Esophagus squamous epithelium (tissue), 4 donors: ENCODE results near the gene DENND2A.

Experiments
- POLR2A ChIP-seq, 4 donors: fragments of 450-650 bp; IDR thresholded peaks; one replicate each; pipeline ENCODE4 v1.6.1; 2017; ENCODE audit warnings: antibody characterized with exemption in 4 of 4, mild to moderate bottlenecking in 4 of 4, moderate library complexity in 3 of 4
- TF ChIP-seq, protein P1 (sequence below), 6 experiments: fragments of 450-650 bp in 4 of 6; fragments of 200-600 bp in 2 of 6; sonication (generic) in 2 of 6; IDR thresholded peaks; one replicate each; pipeline ENCODE4 v1.5.1; 2016 to 2019; ENCODE audit warnings: antibody characterized with exemption in 6 of 6, mild to moderate bottlenecking in 4 of 6, moderate library complexity in 4 of 6

DNA sequence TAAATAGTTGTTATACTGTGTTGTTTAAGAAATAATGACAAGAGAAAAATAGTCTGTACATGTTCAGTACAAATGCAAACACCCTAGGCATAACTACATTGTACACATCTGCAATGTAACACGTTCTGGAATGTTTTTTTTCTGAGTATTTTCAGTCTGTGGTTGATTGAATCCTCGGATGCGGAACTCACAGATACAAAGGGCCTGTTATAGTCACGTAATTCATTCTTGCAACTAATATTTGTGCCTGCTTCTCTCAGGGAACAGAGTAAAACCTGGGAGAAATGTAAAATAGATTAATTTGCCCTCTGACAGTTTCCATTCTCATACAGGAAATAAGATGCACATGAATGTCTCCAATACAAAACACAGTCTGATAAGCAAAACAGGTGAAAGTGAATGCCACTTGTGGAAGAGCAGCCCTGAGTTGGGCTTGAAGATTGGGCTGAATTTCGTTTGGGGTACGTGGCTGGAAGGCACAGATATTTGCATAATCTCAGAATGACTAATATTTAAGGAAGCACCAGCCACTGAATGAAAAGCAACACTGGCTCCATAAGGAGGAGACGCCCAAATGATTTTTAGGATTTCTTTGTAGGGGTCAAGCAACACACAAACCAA is 19.1 kb downstream of the DENND2A start:
- no peak for TF ChIP-seq POLR2A (IDR thresholded peaks at IDR 0.05)
- TF ChIP-seq, protein P1, sequence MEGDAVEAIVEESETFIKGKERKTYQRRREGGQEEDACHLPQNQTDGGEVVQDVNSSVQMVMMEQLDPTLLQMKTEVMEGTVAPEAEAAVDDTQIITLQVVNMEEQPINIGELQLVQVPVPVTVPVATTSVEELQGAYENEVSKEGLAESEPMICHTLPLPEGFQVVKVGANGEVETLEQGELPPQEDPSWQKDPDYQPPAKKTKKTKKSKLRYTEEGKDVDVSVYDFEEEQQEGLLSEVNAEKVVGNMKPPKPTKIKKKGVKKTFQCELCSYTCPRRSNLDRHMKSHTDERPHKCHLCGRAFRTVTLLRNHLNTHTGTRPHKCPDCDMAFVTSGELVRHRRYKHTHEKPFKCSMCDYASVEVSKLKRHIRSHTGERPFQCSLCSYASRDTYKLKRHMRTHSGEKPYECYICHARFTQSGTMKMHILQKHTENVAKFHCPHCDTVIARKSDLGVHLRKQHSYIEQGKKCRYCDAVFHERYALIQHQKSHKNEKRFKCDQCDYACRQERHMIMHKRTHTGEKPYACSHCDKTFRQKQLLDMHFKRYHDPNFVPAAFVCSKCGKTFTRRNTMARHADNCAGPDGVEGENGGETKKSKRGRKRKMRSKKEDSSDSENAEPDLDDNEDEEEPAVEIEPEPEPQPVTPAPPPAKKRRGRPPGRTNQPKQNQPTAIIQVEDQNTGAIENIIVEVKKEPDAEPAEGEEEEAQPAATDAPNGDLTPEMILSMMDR (IDR thresholded peaks at IDR 0.05): no peak
